T-helper 2 cell treated with Interferon-gamma antibody and Interleukin-4, amounts not matched to agents 5 μg/mL and 100 μg/mL, for 36 hours (primary cell): ENCODE data around the gene MANF.
A peak's percentile ranks its signal among the peaks of the same experiment; 100 is the strongest.

Source experiments
- DNase-seq: peaks from one replicate; pipeline ENCODE4 v3.0.0; 2021; ENCODE audit warnings: low spot score
- H3K27ac Mint-ChIP-seq: one replicate; pipeline ENCODE4 v1.8.0; 2021; ENCODE audit warnings: mild to moderate bottlenecking, mixed read lengths
- H3K27me3 Mint-ChIP-seq: one replicate; pipeline ENCODE4 v1.8.0; 2021; ENCODE audit warnings: low read depth, mixed read lengths
- H3K36me3 Mint-ChIP-seq: one replicate; pipeline ENCODE4 v1.8.0; 2021; ENCODE audit warnings: low read depth, mixed read lengths
- H3K4me1 Mint-ChIP-seq: one replicate; pipeline ENCODE4 v1.8.0; 2021; ENCODE audit warnings: low read depth, mixed read lengths
- H3K4me3 Mint-ChIP-seq: one replicate; pipeline ENCODE4 v1.8.0; 2022; ENCODE audit warnings: mild to moderate bottlenecking, moderate library complexity, mixed read lengths
- H3K9me3 Mint-ChIP-seq: one replicate; pipeline ENCODE4 v1.8.0; 2021; ENCODE audit warnings: mixed read lengths

The MANF gene

GRCh38 chr3:51384726-51385473, at the start of gene MANF:
Gene MANF, plus strand, starts transcription at chr3:51385291. Its CDS starts 52 bp downstream, at chr3:51385343.
- Mint-ChIP-seq H3K4me1 (peaks cover 36% of the 10 kb centered on the region), H3K27me3 (no peaks in the 10 kb centered on the region), H3K4me3 (peak within 1 kb of the TSS; percentile 98), H3K36me3 (peaks cover 51% of the 10 kb centered on the region), H3K27ac (peak within 1 kb of the TSS; percentile 98), H3K9me3 (no peaks in the 10 kb centered on the region)
- DNase-seq, result peak; percentile 98

DNA sequence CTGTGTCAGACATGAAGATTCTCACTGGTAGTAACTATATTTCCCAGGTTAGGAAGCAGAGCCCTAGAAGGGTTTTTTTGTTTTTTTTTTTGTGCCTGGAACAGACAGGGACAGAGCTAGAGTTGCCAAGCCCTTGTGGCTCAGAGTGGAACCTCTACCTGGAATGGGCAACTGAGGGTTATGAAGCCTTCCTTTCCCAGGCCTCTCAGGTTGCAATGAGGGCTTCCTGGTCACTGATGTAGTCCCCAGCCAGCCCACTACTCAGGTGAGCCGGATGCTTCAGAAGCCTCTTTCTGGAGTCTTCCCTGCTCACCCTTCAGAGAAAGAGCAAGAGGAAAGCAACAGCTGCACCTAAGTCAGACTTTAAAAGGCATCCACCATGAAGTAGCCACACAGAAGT, 48.8 kb upstream of the MANF start:
- H3K27me3 Mint-ChIP-seq, result no peaks in the 10 kb centered on the region
- no peak overlapping the region for H3K4me3 Mint-ChIP-seq
- H3K27ac Mint-ChIP-seq, result no peak overlapping the region
- no peaks in the 10 kb centered on the region for H3K4me1 Mint-ChIP-seq
- H3K36me3 Mint-ChIP-seq, result no peaks in the 10 kb centered on the region
- no peak for DNase-seq
- no peaks in the 10 kb centered on the region for H3K9me3 Mint-ChIP-seq

- Mint-ChIP-seq H3K36me3 (no peaks in the 10 kb centered on the region), H3K27ac (no peak overlapping the region), H3K9me3 (no peaks in the 10 kb centered on the region), H3K4me1 (no peaks in the 10 kb centered on the region), H3K27me3 (no peaks in the 10 kb centered on the region), H3K4me3 (no peak overlapping the region)
- DNase-seq, result no peak
Measured at GRCh38 chr3:51337666-51338065, 47.4 kb upstream of the MANF start.

DNA sequence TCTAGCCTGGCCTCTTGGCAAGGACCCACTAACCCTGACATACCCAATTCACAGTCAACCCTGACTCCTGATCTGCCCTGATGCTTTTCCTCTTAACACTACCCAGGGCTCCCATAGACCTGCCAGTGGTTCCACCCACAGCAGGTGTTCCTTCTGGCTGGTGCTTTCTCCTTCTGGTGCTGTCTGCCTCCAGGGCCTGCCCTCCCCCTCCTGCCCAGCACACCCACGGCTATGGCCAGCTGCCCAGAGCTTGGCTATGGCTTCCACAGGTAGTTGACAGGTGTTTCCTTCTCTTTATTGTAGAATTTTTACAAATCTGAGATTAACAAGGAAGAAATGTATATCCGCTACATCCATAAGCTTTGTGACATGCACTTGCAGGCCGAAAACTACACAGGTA, 46.5 kb upstream of the MANF start:
- Mint-ChIP-seq H3K9me3 (no peaks in the 10 kb centered on the region), H3K27me3 (no peaks in the 10 kb centered on the region), H3K27ac (no peak overlapping the region), H3K4me3 (no peak overlapping the region), H3K36me3 (no peaks in the 10 kb centered on the region), H3K4me1 (no peaks in the 10 kb centered on the region)
- no peak for DNase-seq

DNA sequence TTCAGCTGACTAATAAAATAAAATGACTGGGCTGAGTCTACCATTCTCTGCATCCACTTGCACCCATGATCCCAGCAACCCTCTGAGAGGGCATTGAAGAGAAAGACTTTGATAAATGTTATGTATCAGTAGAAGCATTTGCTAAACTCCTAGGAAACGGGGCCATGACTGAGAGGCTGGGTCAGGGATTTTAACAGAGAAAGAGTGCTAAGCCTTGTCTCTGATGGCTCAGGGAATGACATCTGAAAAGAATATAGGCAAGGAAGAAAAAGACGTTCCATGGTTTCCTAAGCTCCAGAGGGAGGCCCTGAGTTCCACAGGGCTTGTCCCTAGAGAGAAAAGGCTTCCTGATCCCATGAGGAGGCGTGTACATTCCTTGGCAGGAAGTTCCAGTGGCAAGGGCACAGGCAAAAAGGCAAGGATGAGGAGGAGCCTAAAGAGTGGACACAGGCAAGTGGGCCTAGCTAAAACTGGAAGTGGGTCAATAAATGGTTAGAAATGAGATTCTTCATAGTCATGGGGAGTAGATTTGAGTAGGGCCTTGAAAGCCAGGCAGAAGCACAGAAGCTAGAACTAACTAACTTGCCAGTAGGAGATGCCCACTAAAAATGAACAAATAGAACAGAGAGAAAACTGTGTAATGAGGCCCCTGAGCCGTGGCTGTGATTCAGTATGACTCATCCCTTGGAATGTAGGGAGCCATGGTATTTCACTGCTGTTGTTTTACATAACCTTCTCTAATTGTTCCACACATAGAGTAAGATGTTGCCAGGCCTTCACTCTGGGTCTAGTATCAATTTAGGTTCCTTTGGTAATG, 44.9 kb upstream of the MANF start:
- no peak overlapping the region for H3K27ac Mint-ChIP-seq
- no peaks in the 10 kb centered on the region for H3K9me3 Mint-ChIP-seq
- no peaks in the 10 kb centered on the region for H3K4me1 Mint-ChIP-seq
- H3K4me3 Mint-ChIP-seq, result no peak overlapping the region
- H3K36me3 Mint-ChIP-seq, result no peaks in the 10 kb centered on the region
- peaks cover 2% of the 10 kb centered on the region for H3K27me3 Mint-ChIP-seq
- no peak for DNase-seq

DNA sequence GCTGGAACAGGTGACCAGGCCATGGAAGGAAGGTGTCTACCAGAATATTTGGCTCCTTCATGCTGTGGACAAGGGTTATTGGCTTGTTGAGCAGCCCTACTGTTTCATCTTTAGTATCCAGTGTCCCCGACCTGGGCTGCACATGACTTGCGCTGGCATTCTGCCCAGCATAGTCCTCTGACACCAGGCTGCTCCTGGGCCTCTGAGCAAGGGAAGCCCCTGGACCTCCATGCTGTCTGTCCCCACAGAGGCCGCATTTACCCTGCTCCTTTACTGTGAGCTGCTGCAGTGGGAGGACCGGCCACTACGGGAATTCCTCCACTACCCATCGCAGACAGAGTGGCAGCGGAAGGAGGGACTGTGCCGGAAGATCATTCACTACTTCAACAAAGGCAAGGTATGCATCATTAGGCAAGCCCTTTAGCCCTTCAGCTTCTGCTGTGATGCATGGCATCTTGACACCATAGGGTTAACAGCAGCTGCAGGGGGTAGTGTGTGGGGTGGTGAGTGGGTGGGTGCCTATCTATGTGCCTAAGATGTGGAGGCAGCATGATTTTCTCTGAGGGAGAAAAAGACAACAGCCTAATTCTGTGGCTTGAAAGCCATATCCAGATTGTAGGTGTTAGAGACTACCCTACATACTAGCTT, 44.0 kb upstream of the MANF start:
- no peaks in the 10 kb centered on the region for H3K36me3 Mint-ChIP-seq
- no peak overlapping the region for H3K4me3 Mint-ChIP-seq
- DNase-seq, result no peak
- H3K27ac Mint-ChIP-seq, result no peak overlapping the region
- H3K9me3 Mint-ChIP-seq, result no peaks in the 10 kb centered on the region
- no peaks in the 10 kb centered on the region for H3K4me1 Mint-ChIP-seq
- peaks cover 2% of the 10 kb centered on the region for H3K27me3 Mint-ChIP-seq

GRCh38 chr3:51343918-51344687, 41.0 kb upstream of the MANF start:
- Mint-ChIP-seq H3K4me1 (no peaks in the 10 kb centered on the region), H3K27ac (no peak overlapping the region), H3K9me3 (no peaks in the 10 kb centered on the region), H3K36me3 (no peaks in the 10 kb centered on the region), H3K4me3 (no peak overlapping the region), H3K27me3 (peaks cover 2% of the 10 kb centered on the region)
- DNase-seq, result no peak

GRCh38 chr3:51350751-51351150, 34.3 kb upstream of the MANF start:
- H3K36me3 Mint-ChIP-seq, result no peaks in the 10 kb centered on the region
- DNase-seq, result no peak
- H3K4me3 Mint-ChIP-seq, result no peak overlapping the region
- H3K4me1 Mint-ChIP-seq, result no peaks in the 10 kb centered on the region
- H3K9me3 Mint-ChIP-seq, result peaks cover 4% of the 10 kb centered on the region
- no peaks in the 10 kb centered on the region for H3K27me3 Mint-ChIP-seq
- H3K27ac Mint-ChIP-seq, result no peak overlapping the region

GRCh38 chr3:51353131-51353530, 32.0 kb upstream of the MANF start:
- H3K36me3 Mint-ChIP-seq, result no peaks in the 10 kb centered on the region
- no peak overlapping the region for H3K4me3 Mint-ChIP-seq
- no peak for DNase-seq
- no peaks in the 10 kb centered on the region for H3K27me3 Mint-ChIP-seq
- H3K27ac Mint-ChIP-seq, result no peak overlapping the region
- H3K9me3 Mint-ChIP-seq, result peaks cover 4% of the 10 kb centered on the region
- H3K4me1 Mint-ChIP-seq, result no peaks in the 10 kb centered on the region

DNA sequence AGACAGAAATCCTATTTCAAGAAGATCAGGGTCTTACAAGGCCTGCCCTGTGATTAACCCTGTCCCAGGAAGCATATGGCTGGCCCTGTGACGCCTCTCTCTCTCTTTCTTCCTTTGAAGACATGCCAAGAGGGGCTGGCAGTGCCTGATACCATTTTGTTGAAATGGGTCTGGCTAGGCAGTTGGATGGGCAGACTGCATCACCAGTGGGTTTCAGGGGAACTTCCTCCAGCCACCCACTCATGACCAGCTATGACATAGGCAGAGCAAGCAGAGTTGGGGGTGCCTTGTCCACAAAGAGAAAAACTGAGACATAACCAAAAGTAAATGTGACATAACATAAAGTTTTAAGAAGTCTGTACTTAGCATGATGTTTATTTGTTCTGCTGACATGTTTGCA, 31.4 kb upstream of the MANF start:
- DNase-seq, result no peak
- Mint-ChIP-seq H3K4me3 (no peak overlapping the region), H3K27me3 (no peaks in the 10 kb centered on the region), H3K9me3 (peaks cover 4% of the 10 kb centered on the region), H3K36me3 (no peaks in the 10 kb centered on the region), H3K27ac (no peak overlapping the region), H3K4me1 (no peaks in the 10 kb centered on the region)

DNA sequence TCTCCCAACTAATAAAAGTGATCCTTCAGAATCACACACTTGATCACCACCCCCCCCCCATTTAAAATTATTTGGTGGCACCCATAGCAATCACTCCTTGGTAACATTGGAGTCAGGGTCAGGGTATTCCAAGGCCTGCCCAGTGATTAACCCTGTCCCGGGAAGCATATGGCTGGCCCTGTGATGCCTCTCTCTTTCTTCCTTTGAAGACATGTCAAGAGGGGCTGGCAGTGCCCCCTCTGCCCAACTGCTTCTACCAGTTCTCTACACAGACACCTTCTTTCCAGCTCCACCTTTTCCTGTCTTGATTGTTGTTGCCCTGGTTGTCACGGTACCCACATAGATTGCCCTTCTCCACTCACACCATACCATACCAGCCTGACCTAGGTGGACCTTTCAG, 30.9 kb upstream of the MANF start:
- no peaks in the 10 kb centered on the region for H3K4me1 Mint-ChIP-seq
- DNase-seq, result no peak

DNA sequence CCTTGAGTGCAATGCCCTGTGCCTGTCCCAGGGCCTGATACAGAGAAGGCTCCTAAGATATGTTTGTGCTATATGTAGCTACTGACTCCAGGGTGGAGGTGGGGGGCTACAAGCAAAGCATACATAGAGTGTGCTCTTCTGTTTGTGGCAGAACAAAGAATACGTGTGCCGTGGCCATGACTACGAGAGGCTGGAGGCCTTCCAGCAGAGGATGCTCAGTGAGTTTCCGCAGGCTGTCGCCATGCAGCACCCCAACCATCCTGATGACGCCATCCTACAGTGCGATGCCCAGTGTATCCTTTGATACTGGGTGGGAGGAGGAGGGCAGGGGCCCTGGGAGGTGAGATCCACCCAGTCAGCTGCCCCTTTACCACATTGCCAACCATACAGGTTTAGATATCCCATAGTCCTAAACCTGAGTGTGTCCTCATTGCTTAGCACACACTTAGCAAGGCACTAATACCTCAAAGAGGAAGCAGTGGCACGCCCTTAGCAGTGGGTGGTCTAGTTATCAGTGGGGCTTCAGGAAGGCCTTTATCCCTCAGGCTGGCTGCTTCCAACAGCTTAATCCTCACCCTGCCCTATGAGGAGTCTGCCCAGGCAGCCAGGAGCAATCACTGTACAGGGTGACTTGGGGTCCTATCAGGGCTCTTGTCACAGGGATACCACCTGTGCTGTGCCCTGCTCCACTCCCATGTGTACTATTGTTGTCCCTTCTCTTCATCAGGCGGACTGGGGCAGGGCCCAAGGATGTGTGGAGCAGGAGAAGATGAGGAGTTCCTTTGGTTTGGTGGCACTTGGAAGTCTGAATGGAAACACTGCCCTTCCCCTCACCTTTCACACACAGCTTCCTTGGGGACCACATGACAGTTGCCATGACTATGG, 30.1 kb upstream of the MANF start:
- H3K36me3 Mint-ChIP-seq, result no peaks in the 10 kb centered on the region
- no peaks in the 10 kb centered on the region for H3K27me3 Mint-ChIP-seq
- no peak overlapping the region for H3K27ac Mint-ChIP-seq
- no peaks in the 10 kb centered on the region for H3K4me1 Mint-ChIP-seq
- DNase-seq, result no peak
- no peaks in the 10 kb centered on the region for H3K9me3 Mint-ChIP-seq
- no peak overlapping the region for H3K4me3 Mint-ChIP-seq

More for the DNA sequence above, 30.9 kb upstream of the MANF start:
- H3K4me3 Mint-ChIP-seq, result no peak overlapping the region
- H3K27ac Mint-ChIP-seq, result no peak overlapping the region
- H3K27me3 Mint-ChIP-seq, result no peaks in the 10 kb centered on the region
- H3K9me3 Mint-ChIP-seq, result peaks cover 4% of the 10 kb centered on the region
- no peaks in the 10 kb centered on the region for H3K36me3 Mint-ChIP-seq
